ENCODE results near the gene PLEKHG5.

GRCh38 chr1:6507461-6507911 is 16.0 kb upstream of the PLEKHG5 start:
- TF ChIP-seq, protein P1, sequence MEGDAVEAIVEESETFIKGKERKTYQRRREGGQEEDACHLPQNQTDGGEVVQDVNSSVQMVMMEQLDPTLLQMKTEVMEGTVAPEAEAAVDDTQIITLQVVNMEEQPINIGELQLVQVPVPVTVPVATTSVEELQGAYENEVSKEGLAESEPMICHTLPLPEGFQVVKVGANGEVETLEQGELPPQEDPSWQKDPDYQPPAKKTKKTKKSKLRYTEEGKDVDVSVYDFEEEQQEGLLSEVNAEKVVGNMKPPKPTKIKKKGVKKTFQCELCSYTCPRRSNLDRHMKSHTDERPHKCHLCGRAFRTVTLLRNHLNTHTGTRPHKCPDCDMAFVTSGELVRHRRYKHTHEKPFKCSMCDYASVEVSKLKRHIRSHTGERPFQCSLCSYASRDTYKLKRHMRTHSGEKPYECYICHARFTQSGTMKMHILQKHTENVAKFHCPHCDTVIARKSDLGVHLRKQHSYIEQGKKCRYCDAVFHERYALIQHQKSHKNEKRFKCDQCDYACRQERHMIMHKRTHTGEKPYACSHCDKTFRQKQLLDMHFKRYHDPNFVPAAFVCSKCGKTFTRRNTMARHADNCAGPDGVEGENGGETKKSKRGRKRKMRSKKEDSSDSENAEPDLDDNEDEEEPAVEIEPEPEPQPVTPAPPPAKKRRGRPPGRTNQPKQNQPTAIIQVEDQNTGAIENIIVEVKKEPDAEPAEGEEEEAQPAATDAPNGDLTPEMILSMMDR (IDR thresholded peaks at IDR 0.05): no peak
- no peak for TF ChIP-seq POLR2A (IDR thresholded peaks at IDR 0.05)

Data from vagina (tissue), 2 donors.